Mesenchymal stem cell (in vitro differentiated cells and primary cell): ENCODE measurements around the gene FAM168B.

Source experiments
- DNase-seq: peaks from one replicate; pipeline ENCODE4 v3.0.0-alpha.2; 2013
- H2AFZ ChIP-seq: one replicate; pipeline ENCODE4 v1.6.1; 2013; ENCODE audit warnings: low read depth, mild to moderate bottlenecking, control low read depth, inconsistent platforms, low read length, moderate library complexity
- H2AK5ac ChIP-seq: 2 replicates; pipeline ENCODE4 v1.6.1; 2013; ENCODE audit warnings: low read length, moderate library complexity, mild to moderate bottlenecking, inconsistent platforms; ENCODE audit not compliant: severe bottlenecking
- H2BK120ac ChIP-seq: one replicate; pipeline ENCODE4 v1.6.1; 2013; ENCODE audit warnings: low read depth, mild to moderate bottlenecking, inconsistent platforms, low read length, moderate library complexity
- H2BK12ac ChIP-seq, 2 experiments: one replicate each; pipeline ENCODE4 v1.6.1; 2013; ENCODE audit warnings: inconsistent platforms in 2 of 2, low read length in 2 of 2, mild to moderate bottlenecking in 2 of 2, moderate library complexity in 2 of 2, control low read depth in 1 of 2
- H2BK15ac ChIP-seq: one replicate; pipeline ENCODE4 v1.6.1; 2013; ENCODE audit warnings: mild to moderate bottlenecking, low read depth, inconsistent platforms; ENCODE audit not compliant: poor library complexity, severe bottlenecking
- H2BK5ac ChIP-seq: 2 replicates; pipeline ENCODE4 v1.6.1; 2013; ENCODE audit warnings: low read depth, mild to moderate bottlenecking, low read length, control low read depth, inconsistent platforms; ENCODE audit not compliant: poor library complexity, severe bottlenecking
- H3K14ac ChIP-seq, 2 experiments: one replicate each; pipeline ENCODE4 v1.6.1; 2013; ENCODE audit warnings: inconsistent platforms in 2 of 2, low read length in 2 of 2, control low read depth in 1 of 2, mild to moderate bottlenecking in 1 of 2, moderate library complexity in 1 of 2
- H3K18ac ChIP-seq, 2 experiments: one replicate each; pipeline ENCODE4 v1.6.1; 2013; ENCODE audit warnings: inconsistent platforms in 2 of 2, low read length in 2 of 2, control low read depth in 1 of 2, low read depth in 1 of 2, mild to moderate bottlenecking in 1 of 2
- H3K23ac ChIP-seq, 2 experiments: one replicate each; pipeline ENCODE4 v1.6.1; 2013; ENCODE audit warnings: inconsistent platforms in 2 of 2, low read length in 2 of 2, mild to moderate bottlenecking in 2 of 2, moderate library complexity in 2 of 2, control low read depth in 1 of 2
- H3K27ac ChIP-seq: 2 replicates; pipeline ENCODE4 v1.5.1; 2013; ENCODE audit warnings: mild to moderate bottlenecking, moderate library complexity, low read length, control low read depth, inconsistent platforms; ENCODE audit not compliant: poor library complexity, severe bottlenecking
- H3K27me3 ChIP-seq, 2 experiments: 2 replicates each; pipeline versions ENCODE4 v1.6.1 to v1.7.0; 2013; ENCODE audit warnings: low read length in 2 of 2, mild to moderate bottlenecking in 2 of 2, moderate library complexity in 2 of 2, control low read depth in 1 of 2, inconsistent platforms in 1 of 2; ENCODE audit not compliant: control insufficient read depth in 1 of 2, insufficient read depth in 1 of 2
- H3K36me3 ChIP-seq, 2 experiments: 2 replicates each; pipeline versions ENCODE4 v1.6.1 to v1.7.0; 2013; ENCODE audit warnings: low read length in 2 of 2, control low read depth in 1 of 2, inconsistent platforms in 1 of 2, low read depth in 1 of 2, mild to moderate bottlenecking in 1 of 2; ENCODE audit not compliant: insufficient read depth in 2 of 2, control insufficient read depth in 1 of 2
- H3K4ac ChIP-seq, 2 experiments: one replicate each; pipeline ENCODE4 v1.6.1; 2013; ENCODE audit warnings: inconsistent platforms in 2 of 2, low read length in 2 of 2, mild to moderate bottlenecking in 2 of 2, moderate library complexity in 2 of 2, control low read depth in 1 of 2, low read depth in 1 of 2
- H3K4me1 ChIP-seq: 2 replicates; pipeline ENCODE4 v1.6.1; 2013; ENCODE audit warnings: low read depth, low read length, control low read depth; ENCODE audit not compliant: control insufficient read depth, insufficient read depth
- H3K4me2 ChIP-seq: 2 replicates; pipeline ENCODE4 v1.6.1; 2013; ENCODE audit warnings: low read length, mild to moderate bottlenecking, inconsistent platforms; ENCODE audit not compliant: poor library complexity, severe bottlenecking
- H3K4me3 ChIP-seq, 2 experiments: 2 replicates each; pipeline versions ENCODE4 v1.5.1 to v1.7.0; 2013; ENCODE audit warnings: low read length in 2 of 2, mild to moderate bottlenecking in 2 of 2, control low read depth in 1 of 2, low read depth in 1 of 2; ENCODE audit not compliant: insufficient read depth in 1 of 2
- H3K79me1 ChIP-seq: replicated peaks from 2 replicates; pipeline ENCODE4 v1.6.1; 2013; ENCODE audit warnings: mild to moderate bottlenecking, control low read depth, low read length, inconsistent platforms; ENCODE audit not compliant: poor library complexity, severe bottlenecking
- H3K9ac ChIP-seq: 2 replicates; pipeline ENCODE4 v1.7.0; 2013; ENCODE audit warnings: mild to moderate bottlenecking, low read length, moderate library complexity
- H3K9me3 ChIP-seq: 2 replicates; pipeline ENCODE4 v1.7.0; 2013; ENCODE audit warnings: mild to moderate bottlenecking, low read length; ENCODE audit not compliant: control insufficient read depth
- H4K8ac ChIP-seq: one replicate; pipeline ENCODE4 v1.6.1; 2013; ENCODE audit warnings: inconsistent platforms, mild to moderate bottlenecking, low read length, moderate library complexity
- H4K91ac ChIP-seq: one replicate; pipeline ENCODE4 v1.6.1; 2013; ENCODE audit warnings: mild to moderate bottlenecking, low read length, inconsistent platforms
- WGBS: methylation state at CpG from one replicate; pipeline ENCODE4 v1.1.7; 2013; ENCODE audit warnings: mixed read lengths; 5-methylcytosine and 5-hydroxymethylcytosine counted together

Gene FAM168B

GRCh38 chr2:131004446-131005209, 88.6 kb downstream of the FAM168B start:
- no peak for DNase-seq
- H3K9ac ChIP-seq: no peak overlapping the region
- no peak overlapping the region for H3K4ac ChIP-seq
- H2BK5ac ChIP-seq: no peak overlapping the region
- H3K79me1 ChIP-seq: no peaks in the 10 kb centered on the region
- H2AK5ac ChIP-seq: no peak overlapping the region
- H3K14ac ChIP-seq: no peak overlapping the region
- H2BK12ac ChIP-seq: no peak overlapping the region
- no peak overlapping the region for H4K91ac ChIP-seq
- 96% methylated on average over 11 of the region's 11 CpGs for WGBS
- no peaks in the 10 kb centered on the region for H3K9me3 ChIP-seq
- H2BK15ac ChIP-seq: no peak overlapping the region
- no peaks in the 10 kb centered on the region for H3K4me1 ChIP-seq
- no peak overlapping the region for H2AFZ ChIP-seq
- H3K27ac ChIP-seq: no peak overlapping the region
- no peak overlapping the region for H2BK120ac ChIP-seq
- no peak overlapping the region for H3K23ac ChIP-seq
- H3K27me3 ChIP-seq: peaks cover 4 to 24% of the 10 kb centered on the region in 2 experiments
- no peak overlapping the region for H3K4me3 ChIP-seq
- H3K18ac ChIP-seq: no peak overlapping the region
- no peak overlapping the region for H4K8ac ChIP-seq
- no peak overlapping the region for H3K4me2 ChIP-seq
- no peaks in the 10 kb centered on the region for H3K36me3 ChIP-seq

GRCh38 chr2:130998561-130998960, 94.7 kb downstream of the FAM168B start:
- Histone ChIP-seq H2BK15ac (no peak overlapping the region), H4K8ac (no peak overlapping the region), H2BK5ac (no peak overlapping the region), H3K9me3 (no peaks in the 10 kb centered on the region), H2AK5ac (no peak overlapping the region), H3K79me1 (no peaks in the 10 kb centered on the region), H4K91ac (no peak overlapping the region), H3K18ac (no peak overlapping the region), H3K27me3 (peaks cover 0 to 17% of the 10 kb centered on the region in 2 experiments), H3K4me2 (no peak overlapping the region), H3K4ac (no peak overlapping the region), H2BK12ac (no peak overlapping the region), H2BK120ac (no peak overlapping the region), H3K4me1 (no peaks in the 10 kb centered on the region), H2AFZ (no peak overlapping the region), H3K4me3 (no peak overlapping the region), H3K36me3 (no peaks in the 10 kb centered on the region), H3K14ac (no peak overlapping the region), H3K27ac (no peak overlapping the region), H3K9ac (no peak overlapping the region), H3K23ac (no peak overlapping the region)
- DNase-seq: no peak
- WGBS: 57% methylated on average over 5 of the region's 6 CpGs
